Measurements from ENCODE around the gene MRPS2.

MRPS2 gene

DNA sequence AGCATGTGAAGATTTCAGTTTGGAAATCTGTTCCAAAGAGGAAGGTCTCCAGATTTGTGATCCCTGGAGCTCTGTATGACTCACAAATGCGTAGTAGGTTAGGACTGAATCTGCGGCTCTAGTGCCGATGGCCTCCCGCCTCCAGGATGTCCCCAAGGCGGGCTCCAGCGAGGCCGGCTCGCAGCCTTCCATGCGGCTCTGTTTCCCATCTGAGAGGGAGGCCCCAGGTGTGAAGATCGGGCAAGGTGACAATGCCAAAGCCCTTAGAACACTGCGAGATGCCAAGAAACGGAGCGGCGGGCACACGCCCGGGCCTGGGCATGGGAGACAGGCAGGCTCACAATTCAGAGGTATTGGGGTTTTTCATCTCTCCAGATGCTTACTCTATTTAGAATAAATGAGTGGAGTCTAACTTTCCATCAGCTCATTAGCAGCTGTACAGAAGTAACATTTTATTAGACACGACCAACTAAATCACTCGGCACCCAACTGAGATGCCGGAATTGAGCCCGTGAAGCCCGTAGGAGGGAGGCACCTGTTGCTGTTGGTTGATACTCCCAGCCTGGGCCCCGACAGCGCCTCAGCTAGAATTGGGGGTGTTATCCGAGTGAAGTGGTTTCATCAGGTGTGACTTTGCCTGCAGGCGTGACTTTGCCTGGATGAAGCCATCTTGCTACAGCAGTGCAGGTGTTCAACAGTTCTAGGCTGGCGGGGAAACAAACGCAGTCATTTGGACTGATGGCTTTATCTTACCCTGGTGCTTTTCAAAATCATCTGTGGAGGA, 7.4 kb upstream of the MRPS2 start:
- TF ChIP-seq, protein P1, sequence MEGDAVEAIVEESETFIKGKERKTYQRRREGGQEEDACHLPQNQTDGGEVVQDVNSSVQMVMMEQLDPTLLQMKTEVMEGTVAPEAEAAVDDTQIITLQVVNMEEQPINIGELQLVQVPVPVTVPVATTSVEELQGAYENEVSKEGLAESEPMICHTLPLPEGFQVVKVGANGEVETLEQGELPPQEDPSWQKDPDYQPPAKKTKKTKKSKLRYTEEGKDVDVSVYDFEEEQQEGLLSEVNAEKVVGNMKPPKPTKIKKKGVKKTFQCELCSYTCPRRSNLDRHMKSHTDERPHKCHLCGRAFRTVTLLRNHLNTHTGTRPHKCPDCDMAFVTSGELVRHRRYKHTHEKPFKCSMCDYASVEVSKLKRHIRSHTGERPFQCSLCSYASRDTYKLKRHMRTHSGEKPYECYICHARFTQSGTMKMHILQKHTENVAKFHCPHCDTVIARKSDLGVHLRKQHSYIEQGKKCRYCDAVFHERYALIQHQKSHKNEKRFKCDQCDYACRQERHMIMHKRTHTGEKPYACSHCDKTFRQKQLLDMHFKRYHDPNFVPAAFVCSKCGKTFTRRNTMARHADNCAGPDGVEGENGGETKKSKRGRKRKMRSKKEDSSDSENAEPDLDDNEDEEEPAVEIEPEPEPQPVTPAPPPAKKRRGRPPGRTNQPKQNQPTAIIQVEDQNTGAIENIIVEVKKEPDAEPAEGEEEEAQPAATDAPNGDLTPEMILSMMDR (IDR thresholded peaks at IDR 0.05; ENCODE audit: low read depth, low read length, missing control alignments): no peak
- in situ Hi-C loops (cut with HindIII; ENCODE audit: low pct_ligation_motif_present, low sequenced_read_pairs): no loop called here
- Histone ChIP-seq H3K27me3 (replicated peaks) (no peaks in the 10 kb centered on the region), H3K27ac (no peak overlapping the region), H3K4me3 (ENCODE audit: low read depth, low read length) (no peak overlapping the region), H3K36me3 (replicated peaks) (no peaks in the 10 kb centered on the region)
- no peak for DNase-seq

DNA sequence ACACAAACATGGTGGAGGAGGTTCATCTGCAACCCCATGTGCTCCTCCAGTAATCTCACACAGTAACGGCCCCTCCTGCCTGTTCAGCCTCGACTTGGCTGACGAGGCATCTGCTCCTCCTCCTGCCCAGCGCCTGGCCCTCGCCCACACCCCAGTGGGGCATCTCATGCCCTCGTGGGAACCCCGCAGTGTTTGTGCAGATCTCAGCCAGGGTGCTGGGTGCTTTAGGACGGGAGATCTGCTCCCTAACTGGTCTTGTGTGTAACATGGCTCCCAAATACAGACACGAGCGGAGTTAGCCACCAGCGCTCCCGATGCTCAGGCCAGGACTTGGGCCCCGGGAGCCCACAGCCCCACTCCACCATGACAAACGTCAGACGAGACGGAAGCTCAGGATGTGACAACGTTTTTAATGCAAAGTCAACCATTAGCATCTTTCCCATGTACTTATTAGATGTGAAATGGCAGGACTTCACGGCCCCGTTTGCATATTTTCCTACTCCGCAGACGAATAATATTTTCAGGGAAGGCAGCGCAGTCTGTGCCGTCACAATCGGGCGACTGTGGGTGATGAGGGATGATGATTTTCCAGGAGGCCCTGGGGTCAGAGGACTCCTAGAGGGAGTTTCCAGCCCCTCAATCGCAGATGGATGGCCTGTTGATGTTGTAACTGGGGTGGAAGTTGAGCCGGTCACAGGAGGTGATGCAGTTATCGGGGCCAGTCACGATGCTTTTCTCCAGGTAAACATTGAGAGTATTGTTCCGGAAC, 5.5 kb upstream of the MRPS2 start:
- Histone ChIP-seq H3K27ac (no peak overlapping the region), H3K36me3 (replicated peaks) (no peaks in the 10 kb centered on the region), H3K27me3 (replicated peaks) (no peaks in the 10 kb centered on the region), H3K4me3 (ENCODE audit: low read depth, low read length) (no peak overlapping the region)
- in situ Hi-C loops (cut with HindIII; ENCODE audit: low pct_ligation_motif_present, low sequenced_read_pairs): no loop called here
- DNase-seq: no peak
- TF ChIP-seq, protein P1 (IDR thresholded peaks at IDR 0.05; ENCODE audit: low read depth, low read length, missing control alignments): no peak

DNA sequence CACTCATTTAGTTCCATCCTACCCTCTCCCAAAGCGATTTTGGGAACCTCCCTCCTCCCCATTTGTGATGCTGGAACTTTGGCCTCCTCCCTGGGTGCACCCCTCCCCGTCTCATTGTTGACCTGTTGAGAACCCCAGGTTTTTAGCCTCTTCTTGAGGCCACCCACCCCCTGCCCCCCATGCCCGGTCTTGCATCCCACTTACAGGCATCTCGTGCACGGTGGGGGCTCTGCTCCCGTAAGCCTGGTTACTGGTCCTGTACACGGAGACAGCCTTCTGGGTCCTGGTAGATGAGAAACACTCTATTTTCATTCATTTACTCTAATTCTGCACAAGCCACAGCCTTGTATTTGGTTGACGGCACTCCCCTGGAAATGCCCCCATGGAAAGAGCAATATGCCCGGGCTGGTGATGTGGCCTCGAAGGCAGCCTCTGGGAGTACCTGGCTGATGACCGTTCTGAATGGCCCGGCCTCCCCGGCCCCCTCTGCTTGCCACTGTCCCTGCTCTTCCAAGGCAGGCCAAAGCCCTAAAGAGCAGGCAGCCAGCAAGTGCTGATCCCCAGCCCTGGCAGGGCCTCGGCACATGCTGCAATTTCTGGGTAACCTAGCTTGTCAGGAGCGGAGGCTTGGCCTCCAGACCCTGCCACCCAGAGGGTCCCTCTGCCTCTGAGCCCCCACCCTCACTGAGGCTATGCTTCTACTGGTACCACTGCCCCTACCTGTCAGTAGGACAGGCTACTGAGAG, 1.9 kb upstream of the MRPS2 start:
- TF ChIP-seq, protein P1 (IDR thresholded peaks at IDR 0.05; ENCODE audit: low read depth, low read length, missing control alignments): no peak
- Histone ChIP-seq H3K4me3 (ENCODE audit: low read depth, low read length) (no peak overlapping the region), H3K27me3 (replicated peaks) (no peaks in the 10 kb centered on the region), H3K36me3 (replicated peaks) (peaks cover 7% of the 10 kb centered on the region), H3K27ac (no peak overlapping the region)
- DNase-seq: no peak
- in situ Hi-C loops (cut with HindIII; ENCODE audit: low pct_ligation_motif_present, low sequenced_read_pairs): no loop called here

DNA sequence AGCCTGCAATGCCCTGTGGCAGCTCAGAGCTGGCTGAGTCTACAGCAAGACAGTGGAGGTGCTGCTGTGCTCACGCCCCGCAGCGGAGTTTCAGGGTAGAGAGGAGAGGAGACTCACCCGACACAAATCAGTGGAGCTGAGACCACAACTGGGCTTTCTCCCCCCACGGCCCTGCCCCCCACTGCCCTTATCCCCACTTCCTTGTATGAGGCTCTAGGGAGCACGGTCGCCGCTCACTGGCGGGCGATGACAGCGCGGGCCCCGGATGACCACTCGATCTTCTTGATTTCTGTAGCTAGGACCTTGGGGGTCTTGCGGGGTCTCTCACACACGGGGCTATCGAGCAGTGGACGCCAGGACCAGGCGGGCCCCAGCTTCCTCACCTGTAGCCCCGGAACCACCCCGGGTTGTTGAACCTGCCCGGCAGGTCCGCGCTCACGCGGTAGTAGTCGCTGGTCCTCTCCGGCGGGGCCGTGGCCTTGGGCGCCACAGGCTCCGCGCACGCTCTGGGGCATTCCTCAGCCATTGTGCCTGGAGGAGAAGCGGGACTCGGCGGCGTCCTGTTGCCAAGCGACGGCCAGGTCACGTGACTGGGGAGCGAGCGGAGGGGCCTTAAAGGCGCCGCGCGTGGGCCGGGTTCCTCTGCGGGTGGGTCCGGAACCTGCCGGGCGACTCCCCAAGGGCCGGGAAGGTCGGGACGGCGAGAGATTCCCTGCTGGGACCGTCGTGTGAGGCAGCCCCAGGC, 984 bp upstream of the MRPS2 start:
- in situ Hi-C loops (cut with HindIII; ENCODE audit: low pct_ligation_motif_present, low sequenced_read_pairs): no loop called here
- H3K27ac ChIP-seq: peak overlapping the region; percentile 4
- H3K27me3 ChIP-seq (replicated peaks): no peaks in the 10 kb centered on the region
- DNase-seq: peak; percentile 86
- TF ChIP-seq, protein P1 (IDR thresholded peaks at IDR 0.05; ENCODE audit: low read depth, low read length, missing control alignments): no peak
- H3K4me3 ChIP-seq (ENCODE audit: low read depth, low read length): peak overlapping the region; percentile 81
- peaks cover 16% of the 10 kb centered on the region for H3K36me3 ChIP-seq (replicated peaks)

DNA sequence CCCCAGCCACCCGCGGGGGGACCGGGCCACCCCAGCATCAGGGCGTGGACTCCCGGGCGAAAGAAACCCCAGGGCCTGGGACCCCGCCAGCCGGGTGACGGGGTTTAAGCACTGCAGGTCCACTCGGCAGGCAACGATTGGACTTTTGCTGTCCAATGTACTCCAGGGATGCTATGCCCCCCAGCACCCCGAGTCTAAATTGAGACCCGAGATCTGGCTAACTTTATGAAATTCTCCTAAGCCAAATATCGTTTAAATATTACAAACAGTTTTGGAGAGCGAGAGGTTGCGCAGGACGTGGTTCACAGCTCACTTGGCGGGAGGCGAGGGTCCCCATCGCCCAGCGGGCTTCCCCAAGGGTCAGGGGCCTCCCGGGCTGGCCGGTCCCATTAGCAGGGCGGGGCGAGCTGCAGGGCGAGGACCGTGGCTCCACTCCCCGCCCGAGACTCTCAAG, 384 bp upstream of the MRPS2 start:
- no peak for DNase-seq
- in situ Hi-C loops (cut with HindIII; ENCODE audit: low pct_ligation_motif_present, low sequenced_read_pairs): no loop called here
- TF ChIP-seq, protein P1 (IDR thresholded peaks at IDR 0.05; ENCODE audit: low read depth, low read length, missing control alignments): no peak
- no peaks in the 10 kb centered on the region for H3K27me3 ChIP-seq (replicated peaks)
- peak overlapping the region; percentile 4 for H3K27ac ChIP-seq
- H3K36me3 ChIP-seq (replicated peaks): peaks cover 20% of the 10 kb centered on the region
- peak overlapping the region; percentile 81 for H3K4me3 ChIP-seq (ENCODE audit: low read depth, low read length)

Data from brain microvascular endothelial cell (primary cell).